Measurements from ENCODE around the gene SPATA6L.

Gene SPATA6L

GRCh38 chr9:4654538-4654937 is 11.7 kb downstream of the SPATA6L start:
- H3K27me3 ChIP-seq (ENCODE audit: insufficient read depth, low read length, poor library complexity, severe bottlenecking), result peaks cover 13% of the 10 kb centered on the region
- no peak overlapping the region for H3K9ac ChIP-seq (ENCODE audit: low read depth, low read length, poor library complexity, severe bottlenecking)
- H4K20me1 ChIP-seq (ENCODE audit: insufficient read depth, low read length, poor library complexity, severe bottlenecking), result no peaks in the 10 kb centered on the region
- no peaks in the 10 kb centered on the region for H3K9me3 ChIP-seq (ENCODE audit: insufficient read depth, low read depth, low read length)
- H3K4me2 ChIP-seq (ENCODE audit: low read depth, low read length, poor library complexity, severe bottlenecking), result no peak overlapping the region
- H3K4me1 ChIP-seq (ENCODE audit: insufficient read depth, low read length, poor library complexity, severe bottlenecking), result no peaks in the 10 kb centered on the region
- no peak overlapping the region for H2AFZ ChIP-seq (ENCODE audit: low read length)
- no peaks in the 10 kb centered on the region for H3K36me3 ChIP-seq (ENCODE audit: insufficient read depth, low read length)
- no peaks in the 10 kb centered on the region for H3K9me2 ChIP-seq (replicated peaks; ENCODE audit: low read depth, low read length)
- H3F3A ChIP-seq (ENCODE audit: low read depth), result no peaks in the 10 kb centered on the region
- no peaks in the 10 kb centered on the region for H3K79me2 ChIP-seq (ENCODE audit: insufficient read depth, low read length)
- no peak overlapping the region for H3K4me3 ChIP-seq (ENCODE audit: low read length, poor library complexity, severe bottlenecking)
- TF ChIP-seq, protein P1, sequence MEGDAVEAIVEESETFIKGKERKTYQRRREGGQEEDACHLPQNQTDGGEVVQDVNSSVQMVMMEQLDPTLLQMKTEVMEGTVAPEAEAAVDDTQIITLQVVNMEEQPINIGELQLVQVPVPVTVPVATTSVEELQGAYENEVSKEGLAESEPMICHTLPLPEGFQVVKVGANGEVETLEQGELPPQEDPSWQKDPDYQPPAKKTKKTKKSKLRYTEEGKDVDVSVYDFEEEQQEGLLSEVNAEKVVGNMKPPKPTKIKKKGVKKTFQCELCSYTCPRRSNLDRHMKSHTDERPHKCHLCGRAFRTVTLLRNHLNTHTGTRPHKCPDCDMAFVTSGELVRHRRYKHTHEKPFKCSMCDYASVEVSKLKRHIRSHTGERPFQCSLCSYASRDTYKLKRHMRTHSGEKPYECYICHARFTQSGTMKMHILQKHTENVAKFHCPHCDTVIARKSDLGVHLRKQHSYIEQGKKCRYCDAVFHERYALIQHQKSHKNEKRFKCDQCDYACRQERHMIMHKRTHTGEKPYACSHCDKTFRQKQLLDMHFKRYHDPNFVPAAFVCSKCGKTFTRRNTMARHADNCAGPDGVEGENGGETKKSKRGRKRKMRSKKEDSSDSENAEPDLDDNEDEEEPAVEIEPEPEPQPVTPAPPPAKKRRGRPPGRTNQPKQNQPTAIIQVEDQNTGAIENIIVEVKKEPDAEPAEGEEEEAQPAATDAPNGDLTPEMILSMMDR (conservative IDR thresholded peaks at IDR 0.05; ENCODE audit: low read length), result no peak
- TF ChIP-seq EZH2phosphoT487 (IDR thresholded peaks at IDR 0.05; ENCODE audit: borderline replicate concordance), result no peak

DNA sequence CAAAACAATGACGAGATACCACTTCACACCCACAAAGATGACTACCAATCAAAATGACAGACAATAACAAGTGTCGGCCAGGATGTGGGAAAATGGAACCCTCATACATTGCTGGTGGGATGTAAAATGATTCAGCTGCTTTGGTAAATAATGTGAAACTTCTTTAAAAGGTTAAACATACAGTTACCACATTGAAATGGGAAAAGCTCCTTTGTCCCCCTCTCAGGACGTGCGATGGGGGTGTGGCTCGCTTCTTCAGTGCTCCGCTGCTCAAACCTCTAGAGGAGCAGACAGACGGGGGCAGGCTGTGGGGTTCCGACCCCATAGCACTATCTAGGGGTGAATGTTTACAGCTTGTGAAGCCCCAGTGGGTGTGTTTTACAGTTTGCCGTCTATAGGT is 12.2 kb downstream of the SPATA6L start:
- H3F3A ChIP-seq (ENCODE audit: low read depth), result no peaks in the 10 kb centered on the region
- H3K79me2 ChIP-seq (ENCODE audit: insufficient read depth, low read length), result no peaks in the 10 kb centered on the region
- no peaks in the 10 kb centered on the region for H3K9me3 ChIP-seq (ENCODE audit: insufficient read depth, low read depth, low read length)
- no peak overlapping the region for H2AFZ ChIP-seq (ENCODE audit: low read length)
- no peaks in the 10 kb centered on the region for H3K4me1 ChIP-seq (ENCODE audit: insufficient read depth, low read length, poor library complexity, severe bottlenecking)
- H3K4me3 ChIP-seq (ENCODE audit: low read length, poor library complexity, severe bottlenecking), result no peak overlapping the region
- no peaks in the 10 kb centered on the region for H3K36me3 ChIP-seq (ENCODE audit: insufficient read depth, low read length)
- H3K9ac ChIP-seq (ENCODE audit: low read depth, low read length, poor library complexity, severe bottlenecking), result no peak overlapping the region
- H3K4me2 ChIP-seq (ENCODE audit: low read depth, low read length, poor library complexity, severe bottlenecking), result no peak overlapping the region
- no peaks in the 10 kb centered on the region for H4K20me1 ChIP-seq (ENCODE audit: insufficient read depth, low read length, poor library complexity, severe bottlenecking)
- H3K9me2 ChIP-seq (replicated peaks; ENCODE audit: low read depth, low read length), result no peaks in the 10 kb centered on the region
- TF ChIP-seq EZH2phosphoT487 (IDR thresholded peaks at IDR 0.05; ENCODE audit: borderline replicate concordance), result no peak
- TF ChIP-seq, protein P1 (conservative IDR thresholded peaks at IDR 0.05; ENCODE audit: low read length), result no peak
- H3K27me3 ChIP-seq (ENCODE audit: insufficient read depth, low read length, poor library complexity, severe bottlenecking), result peaks cover 13% of the 10 kb centered on the region

DNA sequence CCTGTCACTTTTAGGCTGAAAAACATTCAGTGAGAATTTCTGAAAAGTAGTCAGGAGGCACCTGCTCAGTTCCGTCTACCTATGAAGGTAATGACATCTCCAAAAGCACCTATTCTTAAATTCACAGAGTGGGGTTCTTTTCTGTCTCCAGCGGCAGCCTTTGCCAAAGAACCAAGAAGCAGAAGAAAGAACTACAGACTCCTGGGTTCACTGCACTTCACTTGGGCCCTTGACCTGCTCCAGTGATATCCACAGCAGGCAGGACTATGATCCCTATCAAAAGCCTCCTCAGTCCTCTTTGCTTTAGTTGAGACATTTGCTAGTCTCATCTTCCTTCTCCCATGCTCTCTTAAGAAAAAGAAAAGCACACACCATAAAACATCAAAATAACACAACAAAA is 23.9 kb downstream of the SPATA6L start:
- H3K79me2 ChIP-seq (ENCODE audit: insufficient read depth, low read length), result no peaks in the 10 kb centered on the region
- no peaks in the 10 kb centered on the region for H3K36me3 ChIP-seq (ENCODE audit: insufficient read depth, low read length)
- no peaks in the 10 kb centered on the region for H3F3A ChIP-seq (ENCODE audit: low read depth)
- H4K20me1 ChIP-seq (ENCODE audit: insufficient read depth, low read length, poor library complexity, severe bottlenecking), result no peaks in the 10 kb centered on the region
- no peak overlapping the region for H3K9ac ChIP-seq (ENCODE audit: low read depth, low read length, poor library complexity, severe bottlenecking)
- H3K9me3 ChIP-seq (ENCODE audit: insufficient read depth, low read depth, low read length), result no peaks in the 10 kb centered on the region
- no peak for TF ChIP-seq EZH2phosphoT487 (IDR thresholded peaks at IDR 0.05; ENCODE audit: borderline replicate concordance)
- TF ChIP-seq, protein P1 (conservative IDR thresholded peaks at IDR 0.05; ENCODE audit: low read length), result no peak
- peaks cover 22% of the 10 kb centered on the region for H3K27me3 ChIP-seq (ENCODE audit: insufficient read depth, low read length, poor library complexity, severe bottlenecking)
- H2AFZ ChIP-seq (ENCODE audit: low read length), result no peak overlapping the region
- H3K4me2 ChIP-seq (ENCODE audit: low read depth, low read length, poor library complexity, severe bottlenecking), result no peak overlapping the region
- no peak overlapping the region for H3K4me3 ChIP-seq (ENCODE audit: low read length, poor library complexity, severe bottlenecking)
- H3K4me1 ChIP-seq (ENCODE audit: insufficient read depth, low read length, poor library complexity, severe bottlenecking), result no peaks in the 10 kb centered on the region
- no peaks in the 10 kb centered on the region for H3K9me2 ChIP-seq (replicated peaks; ENCODE audit: low read depth, low read length)

Data from Loucy (cell line).